HG02571 (cell line): ENCODE measurements around the gene WDR59.
A peak's percentile ranks its signal among the peaks of the same experiment; 100 is the strongest.
"Not testable (repeated sequence)": the region's sequence is repeated elsewhere in the genome, so short reads cannot be mapped to it uniquely, and the experiment has no call there.

Experiments used
- ATAC-seq: cut with Tn5 transposase; IDR thresholded peaks from one replicate; pipeline ENCODE4 v1.9.1; 2021; ENCODE audit warnings: mild to moderate bottlenecking, moderate library complexity; ENCODE audit not compliant: unreplicated experiment

WDR59 gene, protein sequence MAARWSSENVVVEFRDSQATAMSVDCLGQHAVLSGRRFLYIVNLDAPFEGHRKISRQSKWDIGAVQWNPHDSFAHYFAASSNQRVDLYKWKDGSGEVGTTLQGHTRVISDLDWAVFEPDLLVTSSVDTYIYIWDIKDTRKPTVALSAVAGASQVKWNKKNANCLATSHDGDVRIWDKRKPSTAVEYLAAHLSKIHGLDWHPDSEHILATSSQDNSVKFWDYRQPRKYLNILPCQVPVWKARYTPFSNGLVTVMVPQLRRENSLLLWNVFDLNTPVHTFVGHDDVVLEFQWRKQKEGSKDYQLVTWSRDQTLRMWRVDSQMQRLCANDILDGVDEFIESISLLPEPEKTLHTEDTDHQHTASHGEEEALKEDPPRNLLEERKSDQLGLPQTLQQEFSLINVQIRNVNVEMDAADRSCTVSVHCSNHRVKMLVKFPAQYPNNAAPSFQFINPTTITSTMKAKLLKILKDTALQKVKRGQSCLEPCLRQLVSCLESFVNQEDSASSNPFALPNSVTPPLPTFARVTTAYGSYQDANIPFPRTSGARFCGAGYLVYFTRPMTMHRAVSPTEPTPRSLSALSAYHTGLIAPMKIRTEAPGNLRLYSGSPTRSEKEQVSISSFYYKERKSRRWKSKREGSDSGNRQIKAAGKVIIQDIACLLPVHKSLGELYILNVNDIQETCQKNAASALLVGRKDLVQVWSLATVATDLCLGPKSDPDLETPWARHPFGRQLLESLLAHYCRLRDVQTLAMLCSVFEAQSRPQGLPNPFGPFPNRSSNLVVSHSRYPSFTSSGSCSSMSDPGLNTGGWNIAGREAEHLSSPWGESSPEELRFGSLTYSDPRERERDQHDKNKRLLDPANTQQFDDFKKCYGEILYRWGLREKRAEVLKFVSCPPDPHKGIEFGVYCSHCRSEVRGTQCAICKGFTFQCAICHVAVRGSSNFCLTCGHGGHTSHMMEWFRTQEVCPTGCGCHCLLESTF

DNA sequence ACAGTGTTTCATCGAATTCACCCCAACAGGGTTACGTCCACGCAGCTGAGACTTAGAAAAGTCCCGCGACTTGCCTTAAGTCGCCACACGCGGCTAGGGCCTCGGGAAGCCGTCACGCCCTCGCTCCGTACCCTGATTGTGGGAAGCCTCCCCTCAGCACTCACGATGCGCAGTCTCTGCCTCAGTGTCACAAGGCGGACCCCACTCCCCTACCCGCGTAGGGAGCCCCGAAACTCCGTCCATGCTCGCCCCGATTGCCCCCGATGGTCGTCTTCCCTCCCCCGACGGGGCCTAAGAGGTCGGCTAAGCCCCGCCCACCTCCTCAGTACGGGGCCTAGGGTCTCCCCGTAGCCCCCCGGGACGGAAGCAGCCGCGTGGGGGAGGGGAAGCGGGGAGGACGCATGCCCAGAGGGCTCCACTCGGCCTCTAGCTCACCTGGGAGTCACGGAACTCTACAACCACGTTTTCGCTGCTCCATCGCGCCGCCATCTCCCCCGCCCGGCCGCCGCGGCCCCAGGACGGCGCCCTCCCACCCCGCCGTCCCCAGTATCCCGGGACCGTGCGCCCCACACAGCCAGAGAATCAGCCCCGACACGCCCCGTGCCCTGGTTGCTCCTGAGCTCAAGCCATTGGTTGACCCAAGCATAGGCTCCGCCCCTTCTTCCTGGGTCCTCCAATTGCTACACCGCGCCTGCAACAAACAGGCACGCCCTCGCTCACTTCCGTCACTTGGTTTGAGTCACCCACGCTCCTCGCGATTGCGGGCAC, at the start of gene WDR59:
WDR59 (minus strand) TSS at position 595 of the 768 bp plus-strand sequence; CDS start at position 489, 106 bp downstream.
- peak; percentile 99 for ATAC-seq

DNA sequence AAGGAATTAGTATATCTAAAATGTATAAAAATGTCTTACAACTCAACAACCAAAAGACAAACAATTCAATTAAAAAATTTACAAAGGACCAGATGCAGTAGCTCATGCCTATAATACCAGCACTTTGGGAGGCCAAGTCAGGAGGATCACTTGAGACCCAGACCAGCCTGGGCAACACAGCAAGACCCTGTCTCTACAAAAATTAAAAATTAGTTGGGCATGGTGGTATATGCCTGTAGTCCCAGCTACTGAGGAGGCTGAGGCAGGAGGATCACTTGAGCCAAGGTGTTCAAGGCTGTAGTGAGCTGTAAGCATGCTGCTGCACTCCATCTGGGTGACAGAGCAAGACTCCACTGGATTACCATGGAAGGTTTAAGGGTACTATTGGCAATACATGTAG, 47.7 kb upstream of the WDR59 start:
- no peak for ATAC-seq

DNA sequence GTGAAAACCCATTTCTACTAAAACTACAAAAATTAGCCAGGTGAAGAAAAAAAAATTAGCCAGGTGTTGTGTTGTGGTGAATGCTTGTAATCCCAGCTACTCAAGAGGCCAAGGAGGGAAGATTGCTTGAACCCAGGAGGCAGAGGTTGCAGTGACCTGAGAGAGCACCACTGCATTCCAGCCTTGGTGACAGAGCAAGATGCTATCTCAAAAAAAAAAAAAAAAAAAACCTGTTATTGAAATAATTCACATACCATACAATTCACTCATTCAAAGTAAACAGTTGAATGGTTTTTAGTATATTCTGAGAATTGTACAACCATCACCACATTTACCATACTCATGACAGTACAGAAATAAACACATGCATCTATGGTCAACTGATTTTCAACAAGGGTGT, 44.9 kb upstream of the WDR59 start:
- no peak for ATAC-seq

DNA sequence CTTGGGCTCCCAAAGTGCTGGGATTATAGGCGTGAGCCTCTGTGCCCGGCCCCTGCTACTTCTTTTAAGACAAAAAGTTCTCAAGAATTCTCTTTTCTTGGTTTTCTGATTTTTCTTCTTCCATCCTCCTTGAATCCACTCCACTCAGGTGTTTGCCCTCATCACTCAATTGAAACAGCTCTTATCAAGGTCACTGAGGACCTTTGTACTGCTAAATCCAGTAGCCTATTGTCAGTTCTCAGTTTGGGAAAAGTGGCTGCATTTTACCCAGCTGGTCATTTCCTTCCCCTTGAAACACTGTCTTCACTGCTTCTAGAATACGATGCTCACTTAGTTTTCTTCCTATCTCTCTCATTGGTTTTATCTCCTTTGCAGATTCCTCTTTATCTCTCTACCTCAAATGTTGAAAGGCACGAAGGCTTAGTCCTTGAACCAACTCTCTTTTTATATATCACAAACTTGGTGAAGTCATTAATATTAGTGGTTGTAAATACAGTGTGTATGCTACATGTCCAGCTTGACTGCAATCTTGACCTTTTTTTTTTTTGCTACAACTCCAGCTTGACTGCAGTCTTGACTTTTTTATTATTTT, 43.7 kb upstream of the WDR59 start:
- no peak for ATAC-seq

DNA sequence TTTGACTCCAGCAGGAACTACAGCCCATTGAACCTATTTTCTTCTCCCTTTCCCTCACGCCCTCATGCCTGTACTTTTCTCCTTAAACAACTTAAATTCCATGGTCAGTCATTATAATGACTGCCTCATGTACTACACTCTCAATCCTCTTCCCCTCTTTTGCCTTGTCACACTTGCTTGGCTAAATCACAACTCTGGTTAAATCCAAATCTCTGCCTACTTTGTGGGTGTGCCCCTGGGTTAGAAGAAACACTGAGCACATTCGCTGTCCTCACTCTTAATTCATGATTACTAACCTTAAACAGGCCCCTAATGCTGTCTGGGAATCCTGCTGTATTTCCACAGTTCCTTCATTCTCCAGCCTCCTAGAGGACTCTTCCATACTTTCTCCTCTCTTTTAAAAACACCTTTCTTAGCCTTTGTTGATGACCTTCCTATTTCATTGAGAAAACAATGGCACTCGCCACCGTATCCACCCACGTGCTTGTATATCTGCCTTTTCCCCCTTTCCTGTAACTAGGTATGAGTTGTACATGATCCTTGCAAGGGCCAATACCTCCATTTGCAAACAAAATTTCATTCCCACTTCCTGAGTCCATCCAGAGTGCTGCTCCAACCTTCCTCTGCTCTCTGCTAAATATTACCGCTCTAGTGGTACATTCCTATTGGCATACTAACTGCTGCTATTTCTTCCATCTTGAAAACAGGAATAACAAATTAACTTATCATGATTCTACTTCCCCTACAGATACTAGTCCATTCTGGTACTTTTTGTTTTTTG, 42.8 kb upstream of the WDR59 start:
- no peak for ATAC-seq

DNA sequence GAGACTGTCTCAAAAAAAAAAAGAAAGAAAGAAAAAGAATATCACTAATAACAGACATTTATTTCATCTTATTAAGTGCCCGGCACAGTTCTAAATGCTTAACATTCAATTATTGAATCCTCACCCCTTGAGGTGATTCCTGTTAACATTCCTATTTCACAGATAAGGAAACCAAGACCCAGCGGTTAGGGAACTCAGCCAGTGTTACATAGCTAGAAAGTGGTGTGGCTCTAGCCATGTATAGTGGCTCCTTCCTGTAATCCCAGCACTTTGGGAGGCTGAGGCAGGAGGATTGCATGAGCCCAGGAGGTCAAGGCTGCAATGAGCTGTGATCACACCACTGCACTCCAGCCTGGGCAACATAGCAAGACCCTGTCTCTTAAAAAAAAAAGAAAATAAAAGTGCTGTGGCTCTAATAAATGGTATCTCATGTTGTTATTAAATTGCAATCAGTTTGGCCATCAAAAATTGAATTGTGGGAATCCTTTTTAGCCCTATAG, 42.0 kb upstream of the WDR59 start:
- no peak for ATAC-seq

DNA sequence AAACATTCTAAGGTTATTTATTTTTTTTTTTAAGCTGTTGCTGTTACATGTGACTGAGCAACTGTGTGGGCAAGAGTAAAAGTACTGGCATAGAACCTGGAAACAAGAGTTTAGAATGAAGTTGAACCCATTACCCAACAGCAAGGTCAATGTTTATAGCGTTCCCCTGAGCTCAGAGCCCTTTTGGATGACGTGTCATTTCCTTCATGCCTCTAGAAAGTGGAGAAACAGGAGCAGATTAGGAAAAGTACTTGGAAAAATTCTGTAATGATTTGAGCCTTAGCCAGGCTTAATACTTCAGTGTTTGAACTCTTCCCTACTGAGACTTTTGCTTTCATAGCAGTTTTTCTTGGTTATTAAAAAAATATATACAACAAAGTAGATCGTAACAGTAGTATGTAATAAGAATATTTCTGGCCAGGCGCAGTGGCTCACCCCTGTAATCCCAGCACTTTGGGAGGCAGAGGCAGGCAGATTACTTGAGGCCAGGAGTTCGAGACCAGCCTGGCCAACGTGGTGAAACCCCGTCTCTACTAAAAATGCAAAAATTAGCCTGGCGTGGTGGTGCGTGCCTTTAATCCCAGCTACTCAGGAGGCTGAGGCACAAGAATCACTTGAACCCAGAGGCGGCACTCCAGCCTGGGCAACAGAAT, 41.4 kb upstream of the WDR59 start:
- ATAC-seq, result not testable (repeated sequence)

DNA sequence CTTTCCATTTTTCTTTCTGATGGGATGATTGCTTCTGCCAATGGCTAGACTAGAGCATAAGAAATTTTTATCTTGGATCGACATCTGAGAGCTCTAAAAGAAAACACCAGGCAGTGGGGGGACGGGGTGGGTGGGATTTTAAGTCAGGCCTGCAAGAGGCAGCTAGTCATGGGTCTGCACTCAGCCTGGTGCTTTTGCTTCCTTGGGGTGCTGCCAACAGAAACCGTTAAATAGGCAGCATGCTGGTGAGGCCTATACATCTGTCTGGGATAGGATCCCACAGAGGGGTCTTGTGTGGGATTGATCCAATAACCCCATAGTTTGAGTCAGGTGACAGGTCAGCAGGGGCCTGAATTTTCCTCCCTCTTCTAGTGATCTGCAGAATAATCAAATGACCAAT, 40.8 kb upstream of the WDR59 start:
- no peak for ATAC-seq

DNA sequence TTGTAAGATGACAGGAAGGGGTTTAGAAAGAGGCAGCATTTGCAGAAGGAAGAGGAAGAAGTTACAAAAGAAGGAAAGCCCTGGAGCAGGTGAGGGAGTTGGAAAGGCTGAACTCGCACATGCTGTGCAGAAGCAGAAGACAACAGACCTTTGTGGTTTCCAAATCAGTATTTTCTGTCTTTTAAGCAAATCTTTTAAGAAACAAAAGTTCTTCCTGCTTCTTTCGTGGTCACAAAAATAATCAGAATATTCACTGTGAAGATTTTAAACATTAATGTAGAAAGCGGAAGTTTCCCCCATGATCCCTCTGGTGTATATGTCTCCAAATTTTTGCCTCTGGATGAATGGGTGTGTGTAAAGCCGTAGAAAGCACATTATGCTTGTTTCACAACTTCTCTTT, 39.7 kb upstream of the WDR59 start:
- no peak for ATAC-seq

DNA sequence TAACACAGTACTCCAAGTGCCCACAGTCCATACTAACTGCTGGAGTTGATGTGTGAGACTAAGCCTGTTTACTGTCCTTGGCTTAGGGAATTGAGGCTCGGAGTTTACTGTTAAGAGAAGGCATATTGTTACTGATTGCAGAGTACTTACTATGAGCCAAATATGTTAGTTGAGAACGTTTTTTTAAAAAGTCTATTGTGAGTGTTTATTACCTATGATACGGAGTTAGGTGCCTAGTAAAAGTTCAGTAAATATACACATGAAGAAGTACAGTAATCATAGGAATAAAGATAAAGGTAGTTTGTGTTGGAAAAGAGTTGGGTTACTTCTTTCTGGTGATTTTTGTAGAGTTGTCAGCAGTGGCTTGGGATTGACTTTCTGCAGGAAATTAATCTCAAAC, 39.3 kb upstream of the WDR59 start:
- ATAC-seq, result no peak

DNA sequence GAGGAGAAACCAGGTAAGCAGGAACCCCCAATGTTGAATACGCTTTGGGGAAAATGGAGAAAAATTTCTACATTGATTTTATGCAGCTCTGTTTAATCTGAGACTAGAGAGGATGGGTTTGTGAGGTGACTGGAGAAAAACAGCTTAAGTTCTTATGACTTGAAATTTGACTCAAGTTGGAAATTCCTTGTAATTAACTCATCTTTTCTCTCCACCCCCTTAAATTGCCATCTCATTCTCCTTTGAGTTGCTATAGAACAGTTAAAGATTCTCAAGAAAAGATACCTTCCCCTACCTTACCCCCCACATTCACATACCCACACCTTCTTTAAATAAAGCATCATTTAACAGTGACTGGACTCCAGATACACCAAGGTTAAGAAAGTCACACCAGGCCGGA, 38.1 kb upstream of the WDR59 start:
- no peak for ATAC-seq

DNA sequence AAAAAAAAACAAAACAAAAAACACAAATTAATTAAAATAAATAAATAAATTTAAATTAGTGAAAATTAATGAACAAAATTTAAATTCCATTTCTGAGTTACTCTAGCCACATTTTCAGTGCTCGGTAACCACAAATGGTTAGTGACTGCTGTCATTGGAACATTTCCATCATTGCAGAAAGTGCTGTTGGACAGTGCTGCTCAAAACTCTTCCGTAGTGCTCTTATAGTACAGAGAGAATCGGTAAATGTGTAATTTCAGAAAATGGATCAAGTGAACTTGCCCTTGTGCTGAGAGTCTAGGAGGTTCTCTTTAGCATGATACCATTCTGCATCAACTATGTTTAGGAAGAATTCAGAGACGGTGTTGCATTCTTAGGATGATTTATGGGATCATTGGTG, 37.6 kb upstream of the WDR59 start:
- no peak for ATAC-seq

DNA sequence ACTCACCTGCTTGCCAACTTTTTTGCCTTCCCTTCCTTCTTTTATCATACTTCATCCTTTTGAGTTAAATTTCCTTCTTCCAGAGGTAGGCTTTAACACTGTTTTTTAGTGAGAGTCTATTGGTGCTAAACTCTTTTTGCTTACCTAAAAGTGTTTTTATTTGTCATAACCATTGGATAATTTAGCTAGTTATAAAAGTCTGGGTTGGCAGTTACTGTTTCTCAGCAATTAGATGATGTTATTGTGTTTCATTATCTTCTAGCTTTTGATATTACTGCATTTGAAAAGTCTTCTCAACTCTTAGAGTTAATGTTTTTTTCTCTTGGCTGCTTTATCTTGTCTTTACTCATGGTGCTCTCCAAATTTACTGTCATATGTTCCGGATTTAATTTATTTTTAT, 36.5 kb upstream of the WDR59 start:
- ATAC-seq, result no peak

DNA sequence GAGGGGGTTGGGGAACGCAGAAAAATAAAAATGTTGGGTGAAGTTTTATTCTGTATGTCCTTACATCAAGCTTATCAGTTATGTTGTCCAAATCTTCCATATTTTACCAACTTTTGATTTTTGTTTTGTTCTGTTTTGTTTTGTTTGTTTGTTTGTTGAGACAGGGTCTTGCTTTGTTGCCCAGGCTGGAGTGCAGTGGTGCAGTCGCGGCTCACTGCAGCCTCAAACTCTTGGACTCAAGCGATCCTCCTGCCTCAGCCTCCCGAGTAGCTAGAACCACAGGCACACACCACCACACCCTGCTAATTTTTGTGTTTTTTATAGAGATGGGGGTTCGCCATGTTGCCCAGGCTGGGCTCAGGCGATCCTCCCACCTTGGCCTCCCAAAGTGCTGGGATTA, 34.7 kb upstream of the WDR59 start:
- no peak for ATAC-seq

DNA sequence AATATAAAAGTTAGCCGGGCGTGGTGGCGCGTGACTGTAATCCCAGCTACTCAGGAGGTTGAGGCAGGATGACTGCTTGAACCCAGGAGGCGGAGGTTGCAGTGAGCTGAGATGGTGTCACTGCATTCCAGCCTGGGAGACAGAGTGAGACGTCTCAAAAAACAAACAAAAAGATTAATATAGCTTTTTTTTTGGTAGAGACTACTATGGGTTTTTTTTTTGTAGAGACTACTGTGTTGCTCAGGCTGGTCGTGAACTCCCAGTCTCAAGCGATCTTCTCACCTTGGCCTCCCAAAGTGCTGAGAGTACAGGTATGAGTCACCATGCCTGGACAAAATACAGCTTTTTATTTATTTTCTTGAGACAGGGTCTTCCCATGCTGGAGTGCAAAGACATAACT, 34.1 kb upstream of the WDR59 start:
- ATAC-seq, result no peak

DNA sequence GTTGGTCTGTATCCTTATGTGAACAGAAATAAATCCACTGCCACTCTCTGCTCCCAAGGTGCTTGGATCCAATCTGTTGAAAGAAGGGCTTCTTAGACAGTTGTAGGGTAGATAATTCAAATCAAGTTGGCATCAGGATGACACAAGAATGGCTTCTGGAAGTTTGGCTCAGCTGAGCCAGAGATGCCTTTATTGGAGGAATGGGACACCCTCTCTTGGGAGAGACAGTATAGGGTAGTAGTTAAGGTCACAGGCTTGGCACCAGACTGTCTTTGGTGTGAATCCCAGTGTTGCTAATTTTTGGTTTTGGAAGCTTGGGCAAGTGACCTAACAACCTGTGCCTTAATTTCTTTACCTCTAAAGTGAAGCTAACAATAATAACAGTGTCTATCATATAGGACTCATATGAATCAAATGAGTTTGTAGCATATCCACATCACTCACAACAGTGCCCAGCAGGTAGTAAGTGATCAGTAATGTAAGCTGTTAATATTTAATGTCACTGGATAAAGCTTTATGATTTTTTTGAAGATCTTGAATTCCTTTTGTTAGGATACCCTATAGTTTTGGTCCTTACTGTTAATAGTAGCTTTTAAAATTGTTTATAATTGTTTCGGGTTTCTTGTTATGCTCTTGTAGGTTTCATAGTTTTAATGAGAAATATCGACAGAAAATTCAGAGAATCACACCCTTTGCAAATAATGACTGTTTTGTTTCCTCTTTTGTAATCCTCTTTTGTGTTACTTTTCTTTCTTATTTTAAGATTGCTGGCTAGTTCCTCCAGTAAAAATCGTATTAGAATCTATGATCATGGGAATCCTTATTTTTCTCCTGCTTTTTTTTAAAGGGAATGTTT, 33.0 kb upstream of the WDR59 start:
- ATAC-seq, result no peak

DNA sequence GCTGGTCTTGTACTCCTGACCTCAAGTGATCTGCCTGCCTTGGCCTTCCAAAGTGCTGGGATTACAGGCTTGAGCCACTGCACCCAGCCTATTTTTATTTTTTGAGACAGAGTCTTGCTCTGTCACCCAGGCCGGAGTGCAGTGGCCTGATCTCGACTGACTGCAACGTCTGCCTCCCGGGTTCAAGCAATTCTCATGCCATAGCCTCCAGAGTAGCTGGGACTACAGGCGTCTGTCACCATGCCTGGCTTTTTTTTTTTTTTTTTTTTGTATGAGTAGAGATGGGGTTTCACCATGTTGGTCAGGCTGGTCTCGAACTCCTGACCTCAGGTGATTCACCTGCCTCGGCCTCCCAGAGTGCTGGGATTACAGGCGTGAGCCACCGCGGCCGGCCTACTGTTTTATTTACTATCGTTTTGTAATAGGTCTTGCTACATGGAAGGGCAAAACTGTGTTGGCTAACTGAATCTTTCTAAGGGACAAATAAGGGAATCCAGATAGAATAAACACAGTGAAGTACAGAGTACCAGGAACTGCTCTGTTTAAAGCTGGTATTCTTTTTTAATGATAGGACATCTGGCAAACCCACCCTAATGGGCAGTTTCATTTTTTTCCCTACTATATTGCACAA, 31.6 kb upstream of the WDR59 start:
- not testable (repeated sequence) for ATAC-seq

DNA sequence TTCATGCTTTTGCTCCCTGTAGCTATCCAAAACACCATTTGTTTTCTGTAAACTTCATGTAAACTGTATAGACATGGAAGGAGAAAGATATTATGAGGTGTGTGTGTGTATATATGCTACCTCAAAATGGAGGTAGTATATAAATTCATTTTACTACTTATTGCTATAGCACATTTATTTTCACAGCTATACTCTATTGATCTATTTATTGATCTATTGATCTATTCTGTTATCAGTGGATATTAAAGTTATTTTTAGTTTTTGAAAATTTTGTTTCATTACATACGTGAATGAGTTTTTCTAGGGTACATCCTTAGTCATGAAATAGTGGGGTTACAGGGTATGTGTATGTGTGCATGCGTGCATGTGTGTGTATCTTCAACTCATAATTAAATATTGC, 29.4 kb upstream of the WDR59 start:
- ATAC-seq, result no peak
